Measurements from ENCODE around the gene KCNAB1. TPM values are rescaled to one million over a fixed set of nuclear protein-coding genes. Genes with fewer than 3 reads are reported as not detected.
A peak's percentile ranks its signal among the peaks of the same experiment; 100 is the strongest.

KCNAB1 gene
- total RNA-seq, 1 experiment from 2014 or later, result 1.4 TPM

DNA sequence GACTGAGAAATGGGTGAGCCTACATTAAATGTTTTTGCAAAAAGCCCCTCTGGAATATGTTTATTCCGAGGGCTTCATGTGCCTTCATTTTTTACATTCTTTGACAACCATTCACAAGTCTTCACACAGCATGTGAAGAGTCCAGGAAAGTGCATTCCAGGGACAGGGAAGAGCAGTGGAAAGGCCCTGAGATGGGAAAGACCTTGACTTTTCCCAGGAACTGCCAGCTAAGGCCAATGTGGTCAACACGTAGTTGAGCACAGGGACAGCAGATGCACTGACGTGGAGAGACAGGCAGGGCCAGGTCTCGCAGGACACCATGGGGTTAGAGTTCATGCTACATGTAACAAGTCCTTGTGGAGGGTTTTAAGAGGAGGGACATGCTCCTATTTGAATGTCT is 412.8 kb downstream of the KCNAB1 start:
- Histone ChIP-seq H3F3A (ENCODE audit: insufficient read depth, low read depth) (peaks cover 31% of the 10 kb centered on the region), H3K9me2 (ENCODE audit: insufficient read depth) (no peaks in the 10 kb centered on the region), H3K27ac (no peak overlapping the region), H3K4me1 (replicated peaks; ENCODE audit: insufficient read depth) (peaks cover 21% of the 10 kb centered on the region), H3K9me3 (ENCODE audit: insufficient read depth, low read depth) (no peaks in the 10 kb centered on the region), H3K79me2 (ENCODE audit: low read depth) (no peaks in the 10 kb centered on the region), H3K36me3 (ENCODE audit: low read depth) (0 out of 2 replicates have a peak, but pooled peaks cover 10% of the 10 kb centered on the region), H4K20me1 (ENCODE audit: insufficient read depth) (no peaks in the 10 kb centered on the region), H3K27me3 (ENCODE audit: insufficient read depth, low read depth) (no peaks in the 10 kb centered on the region), H2AFZ (no peak overlapping the region), H3K4me3 (no peak overlapping the region), H3K4me2 (no peak overlapping the region)
- BruUV-seq (replicated peaks), result no TSS peak
- no peak for DNase-seq
- intact Hi-C loops (cut with micrococcal nuclease; ENCODE audit: unreplicated experiment), result loop anchor here (10.0 kb wide), 1 partner anchor 518 kb away; no protein-coding TSS in a partner anchor
- POLR2A ChIA-PET (ENCODE audit: unreplicated experiment), result no interaction called here
- CTCF ChIA-PET, result interaction anchor here (0.7 kb wide), 1 partner anchor 370 kb away, joined by 5 read pairs; no protein-coding TSS in a partner anchor
- TF ChIP-seq, protein P1, sequence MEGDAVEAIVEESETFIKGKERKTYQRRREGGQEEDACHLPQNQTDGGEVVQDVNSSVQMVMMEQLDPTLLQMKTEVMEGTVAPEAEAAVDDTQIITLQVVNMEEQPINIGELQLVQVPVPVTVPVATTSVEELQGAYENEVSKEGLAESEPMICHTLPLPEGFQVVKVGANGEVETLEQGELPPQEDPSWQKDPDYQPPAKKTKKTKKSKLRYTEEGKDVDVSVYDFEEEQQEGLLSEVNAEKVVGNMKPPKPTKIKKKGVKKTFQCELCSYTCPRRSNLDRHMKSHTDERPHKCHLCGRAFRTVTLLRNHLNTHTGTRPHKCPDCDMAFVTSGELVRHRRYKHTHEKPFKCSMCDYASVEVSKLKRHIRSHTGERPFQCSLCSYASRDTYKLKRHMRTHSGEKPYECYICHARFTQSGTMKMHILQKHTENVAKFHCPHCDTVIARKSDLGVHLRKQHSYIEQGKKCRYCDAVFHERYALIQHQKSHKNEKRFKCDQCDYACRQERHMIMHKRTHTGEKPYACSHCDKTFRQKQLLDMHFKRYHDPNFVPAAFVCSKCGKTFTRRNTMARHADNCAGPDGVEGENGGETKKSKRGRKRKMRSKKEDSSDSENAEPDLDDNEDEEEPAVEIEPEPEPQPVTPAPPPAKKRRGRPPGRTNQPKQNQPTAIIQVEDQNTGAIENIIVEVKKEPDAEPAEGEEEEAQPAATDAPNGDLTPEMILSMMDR (conservative IDR thresholded peaks at IDR 0.05), result no peak
- no peak for TF ChIP-seq EZH2 (IDR thresholded peaks at IDR 0.05; ENCODE audit: low read depth)

DNA sequence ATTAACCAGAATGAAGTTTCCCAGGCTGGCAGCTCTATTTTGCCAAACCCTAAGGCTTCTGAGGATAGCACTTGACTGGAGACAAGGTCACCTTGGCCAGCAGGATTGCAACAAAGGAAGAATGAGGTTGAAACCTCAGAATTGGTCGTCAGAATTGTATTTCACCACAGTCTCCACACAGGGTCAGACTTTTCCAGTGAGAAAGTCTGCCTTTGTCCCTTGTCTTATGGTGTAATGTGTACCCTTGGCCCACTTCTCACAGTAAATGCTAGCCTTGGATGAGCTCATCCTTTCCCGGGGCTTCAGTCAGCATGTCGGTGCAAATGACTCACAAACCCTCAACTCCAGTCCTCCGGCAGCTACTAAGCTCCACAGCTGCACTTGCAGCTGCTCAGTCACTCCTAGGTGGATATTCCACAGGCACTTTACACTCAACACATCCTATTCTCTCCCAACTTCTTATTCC is 414.8 kb downstream of the KCNAB1 start:
- H3K27ac ChIP-seq, result peak overlapping the region; percentile 72
- H2AFZ ChIP-seq, result no peak overlapping the region
- H3K9me3 ChIP-seq (ENCODE audit: insufficient read depth, low read depth), result no peaks in the 10 kb centered on the region
- intact Hi-C loops (cut with micrococcal nuclease; ENCODE audit: unreplicated experiment), result loop anchor here (1.0 to 10.0 kb wide), 6 partner anchors 139 to 602 kb away; partner anchors contain the start of gene TIPARP
- peak overlapping the region; percentile 16 for H3K4me2 ChIP-seq
- no peaks in the 10 kb centered on the region for H3K9me2 ChIP-seq (ENCODE audit: insufficient read depth)
- H3K36me3 ChIP-seq (ENCODE audit: low read depth), result peaks cover 19% of the 10 kb centered on the region
- H3F3A ChIP-seq (ENCODE audit: insufficient read depth, low read depth), result peaks cover 47% of the 10 kb centered on the region
- H3K4me3 ChIP-seq, result no peak overlapping the region
- no peak for TF ChIP-seq EZH2 (IDR thresholded peaks at IDR 0.05; ENCODE audit: low read depth)
- TF ChIP-seq, protein P1 (conservative IDR thresholded peaks at IDR 0.05), result peak; percentile 59
- no peaks in the 10 kb centered on the region for H3K79me2 ChIP-seq (ENCODE audit: low read depth)
- no peaks in the 10 kb centered on the region for H4K20me1 ChIP-seq (ENCODE audit: insufficient read depth)
- H3K27me3 ChIP-seq (ENCODE audit: insufficient read depth, low read depth), result no peaks in the 10 kb centered on the region
- CTCF ChIA-PET, result interaction anchor here (0.6 to 1.9 kb wide), 6 partner anchors 138 to 603 kb away, joined by 3 to 5 read pairs (median 4); no protein-coding TSS in a partner anchor
- POLR2A ChIA-PET (ENCODE audit: unreplicated experiment), result interaction anchor here (0.5 to 0.9 kb wide), 3 partner anchors 22 to 587 kb away, joined by 3 to 4 read pairs (median 3); no protein-coding TSS in a partner anchor
- DNase-seq, result peak; percentile 70 to 98
- no TSS peak for BruUV-seq (replicated peaks)
- H3K4me1 ChIP-seq (replicated peaks; ENCODE audit: insufficient read depth), result peaks cover 21% of the 10 kb centered on the region

DNA sequence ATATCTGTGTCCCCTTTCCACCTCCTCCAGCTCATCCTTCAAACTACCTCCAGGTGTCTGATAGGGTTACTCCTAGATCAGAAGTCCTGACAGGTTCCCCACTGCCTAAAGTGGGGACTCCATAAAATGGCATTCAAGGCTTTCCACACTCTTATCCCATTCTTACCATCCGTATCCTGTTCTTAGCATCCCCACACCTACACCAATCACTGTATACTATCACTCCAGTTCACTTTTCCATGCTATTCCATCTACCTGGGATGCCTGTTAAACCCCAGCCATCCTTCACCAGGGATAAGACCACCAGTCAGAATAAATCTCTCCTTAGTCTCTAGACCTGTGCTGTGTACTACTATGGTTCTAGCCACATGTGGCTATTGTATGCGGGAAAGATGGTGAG is 415.4 kb downstream of the KCNAB1 start:
- H4K20me1 ChIP-seq (ENCODE audit: insufficient read depth), result no peaks in the 10 kb centered on the region
- no peak for TF ChIP-seq EZH2 (IDR thresholded peaks at IDR 0.05; ENCODE audit: low read depth)
- peak overlapping the region; percentile 72 for H3K27ac ChIP-seq
- H3K9me3 ChIP-seq (ENCODE audit: insufficient read depth, low read depth), result no peaks in the 10 kb centered on the region
- H3K4me3 ChIP-seq, result no peak overlapping the region
- H3K9me2 ChIP-seq (ENCODE audit: insufficient read depth), result no peaks in the 10 kb centered on the region
- no peak for DNase-seq
- peak overlapping the region; percentile 12; the same call in 1 of the 2 replicates for H3K4me2 ChIP-seq
- intact Hi-C loops (cut with micrococcal nuclease; ENCODE audit: unreplicated experiment), result loop anchor here (1.0 to 10.0 kb wide), 6 partner anchors 139 to 602 kb away; partner anchors contain the start of gene TIPARP
- H2AFZ ChIP-seq, result no peak overlapping the region
- ChIA-PET POLR2A (ENCODE audit: unreplicated experiment) (interaction anchor here (0.5 to 0.9 kb wide), 3 partner anchors 23 to 586 kb away, joined by 3 to 4 read pairs (median 3); no protein-coding TSS in a partner anchor), CTCF (interaction anchor here (0.6 to 1.9 kb wide), 8 partner anchors 13 to 603 kb away, joined by 3 to 11 read pairs (median 4); no protein-coding TSS in a partner anchor)
- H3K36me3 ChIP-seq (ENCODE audit: low read depth), result peaks cover 19% of the 10 kb centered on the region
- no peaks in the 10 kb centered on the region for H3K79me2 ChIP-seq (ENCODE audit: low read depth)
- no peaks in the 10 kb centered on the region for H3K27me3 ChIP-seq (ENCODE audit: insufficient read depth, low read depth)
- peaks cover 47% of the 10 kb centered on the region for H3F3A ChIP-seq (ENCODE audit: insufficient read depth, low read depth)
- peaks cover 21% of the 10 kb centered on the region for H3K4me1 ChIP-seq (replicated peaks; ENCODE audit: insufficient read depth)
- no TSS peak for BruUV-seq (replicated peaks)

Measured in PC-9 (cell line).